Measurements from ENCODE around the gene KCNJ9.
"Not testable (repeated sequence)": the region's sequence is repeated elsewhere in the genome, so short reads cannot be mapped to it uniquely, and the experiment has no call there.

KCNJ9 gene

DNA sequence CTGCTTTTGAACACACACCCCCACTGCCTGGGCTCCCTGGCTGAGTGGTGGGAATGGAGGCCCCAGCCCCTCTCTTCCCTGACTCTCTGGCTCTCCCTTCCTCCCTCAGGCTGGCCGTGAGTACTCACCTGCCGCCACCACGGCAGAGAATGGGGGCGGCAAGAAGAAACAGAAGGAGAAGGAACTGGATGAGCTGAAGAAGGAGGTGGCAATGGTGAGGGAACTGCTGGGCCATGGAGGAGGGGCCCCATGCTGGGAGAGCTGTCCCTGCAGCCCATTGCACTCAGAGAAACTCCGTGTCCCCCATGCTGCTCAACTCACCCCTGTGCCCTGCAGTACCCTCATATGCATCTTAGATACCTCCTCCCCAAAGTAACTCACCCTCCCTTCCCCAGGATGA lies 39.5 kb downstream of the KCNJ9 start:
- no peak overlapping the region for H3K4me3 Mint-ChIP-seq
- H3K27ac Mint-ChIP-seq, result no peak overlapping the region
- H3K27me3 Mint-ChIP-seq, result peaks cover 53% of the 10 kb centered on the region
- CTCF ChIA-PET, result no interaction called here
- no peak for DNase-seq
- no peaks in the 10 kb centered on the region for H3K4me1 Mint-ChIP-seq
- H3K36me3 Mint-ChIP-seq, result no peaks in the 10 kb centered on the region
- no peaks in the 10 kb centered on the region for H3K9me3 Mint-ChIP-seq

DNA sequence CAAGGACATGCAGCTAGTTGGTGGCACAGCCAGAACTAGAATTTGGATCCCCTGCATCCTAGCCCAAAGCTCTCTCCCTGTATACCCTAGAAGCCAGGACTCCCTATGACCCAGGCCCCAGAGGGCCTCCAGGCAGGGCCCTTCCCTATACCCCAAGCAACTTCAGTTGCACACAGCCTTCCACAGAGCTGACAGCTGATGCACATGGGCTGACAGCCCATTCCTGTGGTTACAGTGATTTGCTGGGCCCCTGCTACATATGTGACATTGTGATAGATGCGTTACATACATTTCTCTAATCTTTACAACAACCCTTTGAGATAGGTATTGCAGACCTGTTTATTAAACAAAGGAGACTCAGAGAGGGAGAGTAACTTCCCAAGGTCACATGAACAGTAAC lies 40.0 kb downstream of the KCNJ9 start:
- CTCF ChIA-PET, result no interaction called here
- H3K9me3 Mint-ChIP-seq, result no peaks in the 10 kb centered on the region
- H3K27ac Mint-ChIP-seq, result no peak overlapping the region
- no peaks in the 10 kb centered on the region for H3K36me3 Mint-ChIP-seq
- H3K4me1 Mint-ChIP-seq, result no peaks in the 10 kb centered on the region
- DNase-seq, result no peak
- no peak overlapping the region for H3K4me3 Mint-ChIP-seq
- H3K27me3 Mint-ChIP-seq, result peaks cover 47% of the 10 kb centered on the region

DNA sequence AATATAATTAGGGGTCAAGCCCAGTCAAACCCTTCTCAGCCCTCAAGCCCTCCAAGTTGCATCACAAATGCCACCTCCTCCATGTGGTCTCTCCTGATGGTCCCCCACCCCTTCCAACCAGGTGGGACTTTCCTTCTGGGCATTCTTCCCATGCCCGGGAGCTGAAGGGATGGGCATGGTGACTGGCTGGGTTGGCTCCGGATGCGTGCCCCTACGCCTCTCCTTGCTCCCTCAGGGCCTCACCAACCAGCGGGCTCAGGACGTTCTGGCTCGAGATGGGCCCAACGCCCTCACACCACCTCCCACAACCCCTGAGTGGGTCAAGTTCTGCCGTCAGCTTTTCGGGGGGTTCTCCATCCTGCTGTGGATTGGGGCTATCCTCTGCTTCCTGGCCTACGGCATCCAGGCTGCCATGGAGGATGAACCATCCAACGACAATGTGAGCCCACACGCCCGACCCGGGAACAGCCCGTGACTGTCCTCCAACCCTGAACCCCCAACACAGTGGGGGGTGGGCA lies 41.7 kb downstream of the KCNJ9 start:
- no peaks in the 10 kb centered on the region for H3K9me3 Mint-ChIP-seq
- H3K4me3 Mint-ChIP-seq, result no peak overlapping the region
- H3K36me3 Mint-ChIP-seq, result no peaks in the 10 kb centered on the region
- no peak overlapping the region for H3K27ac Mint-ChIP-seq
- no peaks in the 10 kb centered on the region for H3K4me1 Mint-ChIP-seq
- CTCF ChIA-PET, result interaction anchor here (0.6 to 1.4 kb wide), 3 partner anchors 14 to 129 kb away, joined by 3 to 5 read pairs (median 3); no protein-coding TSS in a partner anchor
- DNase-seq, result no peak
- H3K27me3 Mint-ChIP-seq, result peaks cover 31% of the 10 kb centered on the region

DNA sequence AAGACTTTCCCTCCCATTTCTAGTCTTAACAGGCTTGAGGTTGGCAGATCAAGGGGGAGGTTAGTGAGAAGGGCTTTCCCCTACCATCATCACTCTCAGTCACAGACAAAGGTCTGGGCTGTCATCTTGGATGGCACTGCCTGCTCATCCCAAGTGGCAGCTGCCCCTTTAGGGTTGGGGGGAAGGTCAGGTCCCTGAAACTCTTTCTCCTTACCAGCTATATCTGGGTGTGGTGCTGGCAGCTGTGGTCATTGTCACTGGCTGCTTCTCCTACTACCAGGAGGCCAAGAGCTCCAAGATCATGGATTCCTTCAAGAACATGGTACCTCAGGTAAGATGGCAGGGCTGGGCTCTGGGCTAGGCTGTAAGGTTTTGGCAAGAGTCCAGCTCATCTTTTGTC lies 42.4 kb downstream of the KCNJ9 start:
- CTCF ChIA-PET, result interaction anchor here (1.0 kb wide), 1 partner anchor 15 kb away, joined by 4 read pairs; no protein-coding TSS in a partner anchor
- Mint-ChIP-seq H3K4me1 (no peaks in the 10 kb centered on the region), H3K27ac (no peak overlapping the region), H3K36me3 (no peaks in the 10 kb centered on the region), H3K9me3 (no peaks in the 10 kb centered on the region), H3K4me3 (no peak overlapping the region), H3K27me3 (peaks cover 27% of the 10 kb centered on the region)
- DNase-seq, result no peak

DNA sequence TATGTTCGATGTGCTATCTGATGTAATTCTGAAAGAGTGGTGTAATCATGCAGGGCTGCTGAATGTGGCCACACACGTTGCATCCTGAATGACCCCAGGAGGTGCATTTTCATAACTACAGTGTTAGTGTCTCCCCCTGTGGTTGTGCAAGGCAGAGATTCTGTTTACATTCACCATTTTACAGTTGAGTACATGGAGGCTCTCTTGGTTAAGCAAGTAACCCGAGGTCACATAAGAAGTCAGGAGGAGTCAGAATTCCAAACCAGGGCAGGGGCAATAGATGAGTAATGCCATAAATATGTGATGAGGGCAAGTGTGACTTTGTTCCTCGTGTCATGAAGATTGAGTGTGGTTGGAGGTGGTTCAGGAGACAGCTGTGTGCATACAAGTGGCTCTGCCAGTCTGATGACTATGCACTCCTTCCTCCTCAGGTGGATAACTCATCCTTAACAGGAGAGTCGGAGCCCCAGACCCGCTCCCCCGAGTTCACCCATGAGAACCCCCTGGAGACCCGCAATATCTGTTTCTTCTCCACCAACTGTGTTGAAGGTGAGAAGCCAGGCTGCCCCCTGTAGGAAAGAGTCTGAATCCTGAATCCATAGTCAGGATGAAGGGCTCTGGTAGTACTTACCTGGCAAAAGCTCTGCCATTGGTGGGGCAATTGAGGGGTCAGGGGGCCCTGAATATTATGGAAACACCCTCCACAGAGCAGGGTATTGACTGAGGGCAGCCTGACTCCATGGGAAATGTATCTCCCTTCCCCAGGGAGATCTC lies 43.6 kb downstream of the KCNJ9 start:
- no peak for DNase-seq
- CTCF ChIA-PET, result interaction anchor here (1.0 kb wide), 1 partner anchor 16 kb away, joined by 4 read pairs; no protein-coding TSS in a partner anchor

DNA sequence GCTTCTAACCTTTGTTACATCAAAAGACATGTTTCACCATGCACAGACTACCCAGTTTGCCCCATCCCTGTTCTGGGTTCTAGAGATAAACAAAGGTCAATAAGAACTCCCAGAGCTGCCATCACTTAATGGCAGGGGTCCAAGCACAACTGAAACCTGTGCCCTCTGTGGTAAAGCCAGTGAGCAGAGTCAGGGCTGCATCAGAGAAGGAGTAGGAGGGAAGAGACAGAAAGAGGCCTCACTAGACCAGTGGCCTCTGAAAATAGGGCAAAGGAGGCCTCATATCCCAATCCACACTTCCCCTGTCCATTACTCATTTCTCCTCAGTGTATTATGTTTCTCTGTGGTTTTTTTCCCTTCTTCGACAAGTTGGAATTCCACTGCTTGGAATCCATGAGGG lies 44.4 kb downstream of the KCNJ9 start:
- peaks cover 36% of the 10 kb centered on the region for H3K27me3 Mint-ChIP-seq
- H3K27ac Mint-ChIP-seq, result no peak overlapping the region
- no peaks in the 10 kb centered on the region for H3K4me1 Mint-ChIP-seq
- DNase-seq, result no peak
- H3K36me3 Mint-ChIP-seq, result no peaks in the 10 kb centered on the region
- no peaks in the 10 kb centered on the region for H3K9me3 Mint-ChIP-seq
- no peak overlapping the region for H3K4me3 Mint-ChIP-seq
- CTCF ChIA-PET, result interaction anchor here (1.1 to 1.9 kb wide), 4 partner anchors 15 to 166 kb away, joined by 3 to 5 read pairs (median 3); no protein-coding TSS in a partner anchor

More for the DNA sequence above, 43.6 kb downstream of the KCNJ9 start:
- Mint-ChIP-seq H3K4me3 (no peak overlapping the region), H3K9me3 (no peaks in the 10 kb centered on the region), H3K27me3 (peaks cover 35% of the 10 kb centered on the region), H3K4me1 (no peaks in the 10 kb centered on the region), H3K27ac (no peak overlapping the region), H3K36me3 (no peaks in the 10 kb centered on the region)

DNA sequence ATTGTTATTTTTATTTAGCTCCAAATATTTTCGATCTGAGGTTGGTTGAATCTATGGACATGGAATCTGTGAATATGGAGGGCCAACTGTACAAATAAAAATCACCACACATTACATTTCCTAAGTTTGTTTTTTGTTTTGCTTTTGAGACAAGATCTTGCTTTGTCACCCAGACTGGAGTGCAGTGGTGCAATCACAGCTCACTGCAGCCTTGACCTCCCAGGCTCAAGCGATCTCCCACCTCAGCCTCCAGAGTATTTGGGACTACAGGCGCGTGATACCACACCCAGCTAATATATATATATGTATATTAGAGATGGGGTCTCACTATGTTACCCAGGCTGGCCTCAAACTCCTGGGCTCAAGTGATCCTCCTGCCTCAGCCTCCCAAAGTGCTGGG lies 45.0 kb downstream of the KCNJ9 start:
- not testable (repeated sequence) for H3K4me3 Mint-ChIP-seq, H3K4me1 Mint-ChIP-seq, H3K27ac Mint-ChIP-seq, H3K9me3 Mint-ChIP-seq, H3K36me3 Mint-ChIP-seq, DNase-seq
- peaks cover 31% of the 10 kb centered on the region for H3K27me3 Mint-ChIP-seq
- CTCF ChIA-PET, result interaction anchor here (1.1 to 1.9 kb wide), 4 partner anchors 15 to 165 kb away, joined by 3 to 5 read pairs (median 3); no protein-coding TSS in a partner anchor

DNA sequence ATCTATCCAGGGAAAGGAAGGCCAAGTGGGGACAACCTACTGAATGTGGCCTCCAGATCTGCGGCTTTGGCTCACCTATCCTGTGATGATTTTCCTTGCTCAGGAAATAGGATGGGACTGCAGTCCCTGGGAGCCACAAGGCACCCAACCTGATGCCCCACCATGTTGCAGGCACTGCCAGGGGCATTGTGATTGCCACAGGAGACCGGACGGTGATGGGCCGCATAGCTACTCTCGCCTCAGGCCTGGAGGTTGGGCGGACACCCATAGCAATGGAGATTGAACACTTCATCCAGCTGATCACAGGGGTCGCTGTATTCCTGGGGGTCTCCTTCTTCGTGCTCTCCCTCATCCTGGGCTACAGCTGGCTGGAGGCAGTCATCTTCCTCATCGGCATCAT lies 46.0 kb downstream of the KCNJ9 start:
- Mint-ChIP-seq H3K27me3 (peaks cover 36% of the 10 kb centered on the region), H3K4me3 (no peak overlapping the region), H3K36me3 (no peaks in the 10 kb centered on the region), H3K27ac (no peak overlapping the region), H3K4me1 (no peaks in the 10 kb centered on the region), H3K9me3 (no peaks in the 10 kb centered on the region)
- no peak for DNase-seq
- CTCF ChIA-PET, result interaction anchor here (1.4 to 1.9 kb wide), 2 partner anchors 19 to 164 kb away, joined by 3 to 5 read pairs; no protein-coding TSS in a partner anchor

DNA sequence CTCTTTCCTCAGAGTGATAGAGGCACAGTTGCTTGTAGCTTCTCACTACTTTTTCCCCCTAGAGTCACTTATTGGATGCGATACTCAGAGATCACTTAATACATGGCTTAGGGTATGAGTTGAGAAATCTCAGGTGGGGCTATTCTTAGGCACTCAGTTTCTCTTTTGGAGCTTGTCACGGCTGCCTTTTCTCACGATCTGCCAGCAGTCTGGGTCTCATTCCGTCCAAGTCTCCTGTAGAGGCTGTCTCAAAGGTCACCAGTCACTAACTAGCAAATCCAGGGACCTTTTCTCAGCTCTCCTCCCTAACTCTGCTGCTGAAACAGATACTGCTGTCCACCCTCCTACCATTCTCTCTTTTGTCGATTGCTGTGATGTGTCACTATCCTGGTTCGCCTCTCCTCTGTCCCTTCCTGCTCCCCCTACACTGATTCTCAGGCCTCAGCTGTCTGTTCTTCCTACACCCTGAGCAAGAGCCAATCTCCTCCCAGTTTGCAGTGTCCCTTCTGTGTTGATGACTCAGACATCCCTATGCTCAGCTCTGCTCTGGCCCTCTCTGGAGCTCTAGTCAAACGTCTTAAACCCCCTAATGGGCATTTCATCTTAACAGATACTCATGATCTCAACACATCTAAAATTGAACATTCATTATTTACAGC lies 46.7 kb downstream of the KCNJ9 start:
- CTCF ChIA-PET, result interaction anchor here (1.4 kb wide), 1 partner anchor 19 kb away, joined by 3 read pairs; no protein-coding TSS in a partner anchor
- Mint-ChIP-seq H3K36me3 (no peaks in the 10 kb centered on the region), H3K27ac (no peak overlapping the region), H3K27me3 (peaks cover 40% of the 10 kb centered on the region), H3K4me3 (no peak overlapping the region), H3K9me3 (no peaks in the 10 kb centered on the region), H3K4me1 (no peaks in the 10 kb centered on the region)
- DNase-seq, result no peak

DNA sequence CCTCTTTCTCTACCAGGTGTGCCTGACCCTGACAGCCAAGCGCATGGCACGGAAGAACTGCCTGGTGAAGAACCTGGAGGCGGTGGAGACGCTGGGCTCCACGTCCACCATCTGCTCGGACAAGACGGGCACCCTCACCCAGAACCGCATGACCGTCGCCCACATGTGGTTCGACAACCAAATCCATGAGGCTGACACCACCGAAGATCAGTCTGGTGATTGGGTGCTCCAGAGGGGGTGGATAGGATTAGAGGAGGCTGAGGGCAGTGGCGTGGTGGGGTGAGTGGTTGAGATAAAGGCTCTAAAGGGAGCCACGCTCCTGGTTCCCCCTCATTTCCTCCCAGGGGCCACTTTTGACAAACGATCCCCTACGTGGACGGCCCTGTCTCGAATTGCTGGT lies 47.3 kb downstream of the KCNJ9 start:
- Mint-ChIP-seq H3K4me3 (no peak overlapping the region), H3K27me3 (peaks cover 38% of the 10 kb centered on the region), H3K27ac (no peak overlapping the region)

DNA sequence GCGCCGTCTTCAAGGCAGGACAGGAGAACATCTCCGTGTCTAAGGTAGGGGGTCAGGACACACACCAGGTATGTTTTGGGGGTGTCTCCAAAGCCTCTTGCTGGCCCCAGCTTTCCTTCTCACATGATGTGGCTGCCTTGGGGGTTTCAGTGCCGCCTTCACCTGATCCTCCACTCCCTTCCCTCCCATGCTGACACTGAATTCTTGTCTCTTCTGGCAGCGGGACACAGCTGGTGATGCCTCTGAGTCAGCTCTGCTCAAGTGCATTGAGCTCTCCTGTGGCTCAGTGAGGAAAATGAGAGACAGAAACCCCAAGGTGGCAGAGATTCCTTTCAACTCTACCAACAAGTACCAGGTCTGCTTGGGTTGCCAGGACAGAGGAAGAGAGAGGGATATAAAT lies 47.7 kb downstream of the KCNJ9 start:
- Mint-ChIP-seq H3K27me3 (peaks cover 38% of the 10 kb centered on the region), H3K27ac (no peak overlapping the region), H3K4me1 (no peaks in the 10 kb centered on the region), H3K9me3 (no peaks in the 10 kb centered on the region), H3K4me3 (no peak overlapping the region), H3K36me3 (no peaks in the 10 kb centered on the region)
- CTCF ChIA-PET, result interaction anchor here (0.7 kb wide), 1 partner anchor 50 kb away, joined by 3 read pairs; no protein-coding TSS in a partner anchor
- DNase-seq, result no peak

More for the DNA sequence above, 47.3 kb downstream of the KCNJ9 start:
- CTCF ChIA-PET, result interaction anchor here (0.7 kb wide), 1 partner anchor 50 kb away, joined by 3 read pairs; no protein-coding TSS in a partner anchor
- no peak for DNase-seq
- Mint-ChIP-seq H3K9me3 (no peaks in the 10 kb centered on the region), H3K4me1 (no peaks in the 10 kb centered on the region), H3K36me3 (no peaks in the 10 kb centered on the region)

DNA sequence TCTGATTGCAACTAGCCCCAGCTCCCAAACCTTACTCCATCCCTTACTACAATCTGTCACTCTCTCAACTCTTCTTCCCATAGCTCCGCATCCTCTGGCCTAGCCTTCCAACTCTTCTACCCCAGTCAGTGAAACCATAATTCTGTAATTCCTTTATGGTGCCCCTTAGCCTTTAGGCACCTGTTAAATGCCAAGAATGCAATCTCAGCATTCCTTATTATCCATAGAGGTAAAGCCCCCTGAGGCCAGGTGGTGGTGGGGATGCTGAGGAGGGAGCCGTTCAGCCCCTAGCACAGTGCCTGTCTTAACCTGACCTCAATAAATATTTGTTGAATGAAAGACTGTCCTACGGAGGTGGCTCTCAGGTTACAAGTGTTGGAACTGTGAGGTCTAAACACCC lies 48.2 kb downstream of the KCNJ9 start:
- Mint-ChIP-seq H3K27ac (no peak overlapping the region), H3K27me3 (peaks cover 36% of the 10 kb centered on the region), H3K9me3 (no peaks in the 10 kb centered on the region), H3K4me3 (no peak overlapping the region), H3K36me3 (no peaks in the 10 kb centered on the region), H3K4me1 (no peaks in the 10 kb centered on the region)
- CTCF ChIA-PET, result no interaction called here
- DNase-seq, result no peak

DNA sequence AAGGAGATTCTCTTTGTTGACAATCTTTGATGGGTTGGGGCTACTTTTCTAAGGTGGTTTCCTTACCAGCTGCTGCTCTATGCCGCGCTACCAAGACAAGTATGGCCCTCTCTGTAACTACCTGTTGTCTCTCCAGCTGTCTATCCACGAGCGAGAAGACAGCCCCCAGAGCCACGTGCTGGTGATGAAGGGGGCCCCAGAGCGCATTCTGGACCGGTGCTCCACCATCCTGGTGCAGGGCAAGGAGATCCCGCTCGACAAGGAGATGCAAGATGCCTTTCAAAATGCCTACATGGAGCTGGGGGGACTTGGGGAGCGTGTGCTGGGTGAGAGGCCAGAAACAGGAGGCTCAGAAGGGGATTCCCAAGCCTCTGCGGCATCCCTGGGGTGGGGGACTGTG lies 48.6 kb downstream of the KCNJ9 start:
- no peak overlapping the region for H3K4me3 Mint-ChIP-seq
- no peaks in the 10 kb centered on the region for H3K4me1 Mint-ChIP-seq
- H3K27me3 Mint-ChIP-seq, result peaks cover 38% of the 10 kb centered on the region
- H3K9me3 Mint-ChIP-seq, result no peaks in the 10 kb centered on the region
- no peak overlapping the region for H3K27ac Mint-ChIP-seq
- H3K36me3 Mint-ChIP-seq, result no peaks in the 10 kb centered on the region
- CTCF ChIA-PET, result no interaction called here
- no peak for DNase-seq

DNA sequence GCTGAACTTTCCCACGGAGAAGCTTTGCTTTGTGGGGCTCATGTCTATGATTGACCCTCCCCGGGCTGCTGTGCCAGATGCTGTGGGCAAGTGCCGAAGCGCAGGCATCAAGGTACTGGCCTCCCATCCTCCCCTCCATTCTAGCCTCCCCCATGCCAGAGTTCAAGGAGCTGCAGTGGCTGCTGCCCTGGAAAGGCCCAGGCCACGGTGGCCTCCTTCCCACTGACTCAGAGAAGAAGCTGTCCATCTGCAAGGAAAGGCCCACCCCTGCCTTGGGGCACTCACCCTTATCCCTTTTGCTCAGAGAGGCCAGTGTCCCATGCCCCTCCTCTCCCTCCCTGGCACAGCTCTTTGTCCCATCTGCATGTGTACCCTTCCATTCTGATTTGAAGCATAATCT lies 49.1 kb downstream of the KCNJ9 start:
- Mint-ChIP-seq H3K27me3 (peaks cover 41% of the 10 kb centered on the region), H3K9me3 (no peaks in the 10 kb centered on the region), H3K4me3 (no peak overlapping the region), H3K27ac (no peak overlapping the region), H3K36me3 (no peaks in the 10 kb centered on the region), H3K4me1 (no peaks in the 10 kb centered on the region)
- CTCF ChIA-PET, result no interaction called here
- DNase-seq, result no peak
